Fibroblast of lung (primary cell): ENCODE measurements around the gene ROBO3. TPM values are rescaled to one million over a fixed set of nuclear protein-coding genes. Genes with fewer than 3 reads are reported as not detected.

Experiments
- DNase-seq, 2 donors: peaks; one replicate each; pipeline versions ENCODE4 v3.0.0 to v3.0.0-alpha.2; 2010; ENCODE audit warnings: low read depth in 2 of 2
- H2AFZ ChIP-seq: 2 replicates; pipeline ENCODE4 v1.5.1; 2012; ENCODE audit warnings: low read length, control low read depth, inconsistent platforms
- H3K27ac ChIP-seq: 2 replicates; pipeline ENCODE4 v1.5.1; 2011; ENCODE audit warnings: low read length, control low read depth; ENCODE audit not compliant: insufficient read depth
- H3K27me3 ChIP-seq: 2 replicates; pipeline ENCODE4 v1.5.1; 2011; ENCODE audit warnings: mild to moderate bottlenecking, low read length; ENCODE audit not compliant: control insufficient read depth, insufficient read depth
- H3K36me3 ChIP-seq: 2 replicates; pipeline ENCODE4 v1.5.1; 2011; ENCODE audit warnings: low read length; ENCODE audit not compliant: control insufficient read depth, insufficient read depth
- H3K4me1 ChIP-seq: 2 replicates; pipeline ENCODE4 v1.5.1; 2011; ENCODE audit warnings: low read length; ENCODE audit not compliant: control insufficient read depth, insufficient read depth; ENCODE audit errors: extremely low read depth
- H3K4me2 ChIP-seq: 2 replicates; pipeline ENCODE4 v1.5.1; 2011; ENCODE audit warnings: low read length, control low read depth; ENCODE audit not compliant: insufficient read depth; ENCODE audit errors: extremely low read depth
- H3K4me3 ChIP-seq, 4 experiments: fragments of 200-600 bp in 1 of 4; sonication (generic) in 1 of 4; replicated peaks in 1 of 4; 2 replicates each; pipeline ENCODE4 v1.5.1; 2011 to 2016; ENCODE audit warnings: low read length in 4 of 4, low read depth in 3 of 4, mild to moderate bottlenecking in 3 of 4, control low read depth in 2 of 4, inconsistent platforms in 1 of 4, mixed read lengths in 1 of 4; ENCODE audit not compliant: insufficient read depth in 1 of 4; ENCODE audit errors: control extremely low read depth in 1 of 4
- H3K79me2 ChIP-seq: 2 replicates; pipeline ENCODE4 v1.5.1; 2012; ENCODE audit warnings: mild to moderate bottlenecking, low read length, inconsistent platforms; ENCODE audit not compliant: control insufficient read depth, insufficient read depth
- H3K9ac ChIP-seq: 2 replicates; pipeline ENCODE4 v1.5.1; 2011; ENCODE audit warnings: mild to moderate bottlenecking, low read length, control low read depth; ENCODE audit not compliant: insufficient read depth
- H3K9me3 ChIP-seq: 2 replicates; pipeline ENCODE4 v1.5.1; 2012; ENCODE audit warnings: low read depth, low read length; ENCODE audit not compliant: control insufficient read depth, insufficient read depth
- H4K20me1 ChIP-seq: 2 replicates; pipeline ENCODE4 v1.5.1; 2011; ENCODE audit warnings: low read length; ENCODE audit not compliant: control insufficient read depth, insufficient read depth; ENCODE audit errors: extremely low read depth
- CTCF ChIP-seq, 2 donors: IDR thresholded peaks in 1 of 2; conservative IDR thresholded peaks in 1 of 2; 1 replicate in 1 of 2; 2 replicates in 1 of 2; pipeline ENCODE4 v1.5.1; 2011 to 2012; ENCODE audit warnings: low read length in 2 of 2, control low read depth in 1 of 2, inconsistent platforms in 1 of 2, low read depth in 1 of 2, mild to moderate bottlenecking in 1 of 2
- EZH2 ChIP-seq: IDR thresholded peaks from 2 replicates; pipeline ENCODE4 v1.5.1; 2012; ENCODE audit warnings: low read length, control low read depth, mild to moderate bottlenecking; ENCODE audit errors: missing control alignments
- polyA plus RNA-seq, 2 donors: library from polyadenylated mRNA; depleted of rRNA in 1 of 2; stranded (reverse) in 1 of 2; unstranded in 1 of 2; fragments of >200 nt; gene quantifications; 2 replicates each; pipeline ENCODE4 v1.2.1, GENCODE V29; 2011 to 2012; ENCODE audit warnings: missing spikeins in 1 of 2
- total RNA-seq: library from RNA; depleted of rRNA; stranded (reverse); fragments of >200 nt; gene quantifications from 2 replicates; pipeline ENCODE4 v1.2.1, GENCODE V29; 2014

The ROBO3 gene
- total and polyA plus RNA-seq, 2 donors (not counting 1 experiment from before 2014, with no cell fraction given): 7.2 to 25.4 TPM

DNA sequence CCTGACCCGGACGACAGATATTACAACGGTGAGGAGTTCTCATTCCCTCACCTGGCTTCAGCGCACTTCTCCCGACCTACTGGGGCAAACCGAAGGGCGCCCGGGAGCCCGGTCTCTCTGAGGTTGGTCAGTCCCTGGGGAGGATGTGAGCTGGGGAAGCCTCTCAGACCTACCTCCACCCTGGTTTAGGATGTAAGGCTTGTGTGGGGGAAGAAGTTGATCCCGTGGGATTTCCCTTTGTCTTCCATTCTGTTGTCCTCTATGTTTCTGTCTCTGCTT, 12.3 kb downstream of the ROBO3 start:
- Histone ChIP-seq H3K9me3 (no peaks in the 10 kb centered on the region), H3K4me3 (peak overlapping the region in 2 of 4 experiments; percentile 66), H3K4me2 (no peak overlapping the region), H4K20me1 (no peaks in the 10 kb centered on the region), H3K9ac (no peak overlapping the region), H3K79me2 (no peaks in the 10 kb centered on the region), H2AFZ (no peak overlapping the region), H3K27me3 (peaks cover 10% of the 10 kb centered on the region), H3K4me1 (peaks cover 3% of the 10 kb centered on the region), H3K27ac (no peak overlapping the region), H3K36me3 (no peaks in the 10 kb centered on the region)
- TF ChIP-seq CTCF (conservative IDR thresholded peaks at IDR 0.05 in 1 of 2, IDR thresholded peaks at IDR 0.05 in 1 of 2; ENCODE audit: low read depth in 1 of 2, low read length in 2 of 2): no peak
- no peak for TF ChIP-seq EZH2
- DNase-seq: no peak

DNA sequence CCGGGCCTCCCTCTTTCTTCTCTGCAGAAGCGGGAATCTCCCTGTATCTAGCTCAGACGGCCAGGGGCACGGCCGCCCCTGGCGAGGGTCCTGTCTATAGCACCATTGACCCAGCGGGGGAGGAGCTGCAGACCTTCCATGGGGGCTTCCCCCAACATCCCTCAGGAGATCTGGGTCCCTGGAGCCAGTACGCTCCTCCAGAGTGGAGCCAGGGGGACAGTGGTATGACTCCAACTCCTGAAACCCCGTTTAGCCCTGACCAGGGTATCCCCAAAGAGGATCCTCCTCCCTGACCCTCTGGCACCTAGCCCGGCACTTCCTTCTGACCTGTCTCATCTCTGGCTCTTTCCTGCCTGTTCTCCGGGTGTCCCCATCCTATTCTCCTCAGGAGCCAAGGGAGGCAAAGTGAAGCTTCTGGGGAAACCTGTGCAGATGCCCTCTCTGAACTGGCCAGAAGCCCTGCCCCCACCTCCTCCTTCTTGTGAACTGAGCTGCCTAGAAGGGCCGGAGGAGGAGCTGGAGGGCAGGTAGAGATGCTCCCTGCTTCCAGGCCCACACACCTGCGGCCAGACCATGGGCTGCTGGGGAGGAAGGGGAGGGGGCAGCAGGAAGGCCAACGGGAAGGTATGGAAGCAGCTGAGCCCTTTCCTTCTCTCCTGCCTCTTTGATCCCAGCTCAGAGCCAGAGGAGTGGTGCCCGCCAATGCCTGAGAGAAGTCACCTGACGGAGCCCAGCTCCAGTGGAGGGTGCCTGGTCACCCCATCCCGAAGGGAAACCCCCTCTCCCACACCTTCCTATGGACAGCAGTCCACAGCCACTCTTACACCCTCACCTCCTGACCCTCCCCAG, 12.9 kb downstream of the ROBO3 start:
- Histone ChIP-seq H3K9ac (no peak overlapping the region), H3K4me3 (no peak overlapping the region), H3K9me3 (no peaks in the 10 kb centered on the region), H3K27me3 (peaks cover 4% of the 10 kb centered on the region), H2AFZ (no peak overlapping the region), H3K4me1 (peaks cover 6% of the 10 kb centered on the region), H4K20me1 (no peaks in the 10 kb centered on the region), H3K27ac (no peak overlapping the region), H3K36me3 (no peaks in the 10 kb centered on the region), H3K4me2 (no peak overlapping the region), H3K79me2 (no peaks in the 10 kb centered on the region)
- TF ChIP-seq EZH2 (no peak), CTCF (conservative IDR thresholded peaks at IDR 0.05 in 1 of 2, IDR thresholded peaks at IDR 0.05 in 1 of 2; ENCODE audit: low read depth in 1 of 2, low read length in 2 of 2) (no peak)
- no peak for DNase-seq

- Histone ChIP-seq H3K4me2 (no peak overlapping the region), H3K4me3 (no peak overlapping the region), H3K4me1 (peaks cover 6% of the 10 kb centered on the region), H3K9me3 (no peaks in the 10 kb centered on the region), H3K27ac (no peak overlapping the region), H4K20me1 (no peaks in the 10 kb centered on the region), H3K36me3 (no peaks in the 10 kb centered on the region), H3K79me2 (no peaks in the 10 kb centered on the region), H3K27me3 (no peaks in the 10 kb centered on the region), H2AFZ (no peak overlapping the region), H3K9ac (no peak overlapping the region)
- TF ChIP-seq CTCF (conservative IDR thresholded peaks at IDR 0.05 in 1 of 2, IDR thresholded peaks at IDR 0.05 in 1 of 2; ENCODE audit: low read depth in 1 of 2, low read length in 2 of 2) (no peak), EZH2 (no peak)
- no peak for DNase-seq
These were observed 13.7 kb downstream of the ROBO3 start for GRCh38 chr11:124878759-124879492.
